ENCODE data around the gene TADA1. TPM values are rescaled to one million over a fixed set of nuclear protein-coding genes. Genes with fewer than 3 reads are reported as not detected.

The TADA1 gene
- total and polyA plus RNA-seq, 5 donors from 2014 or later = 12.7 to 21.4 (median 16.9) TPM

DNA sequence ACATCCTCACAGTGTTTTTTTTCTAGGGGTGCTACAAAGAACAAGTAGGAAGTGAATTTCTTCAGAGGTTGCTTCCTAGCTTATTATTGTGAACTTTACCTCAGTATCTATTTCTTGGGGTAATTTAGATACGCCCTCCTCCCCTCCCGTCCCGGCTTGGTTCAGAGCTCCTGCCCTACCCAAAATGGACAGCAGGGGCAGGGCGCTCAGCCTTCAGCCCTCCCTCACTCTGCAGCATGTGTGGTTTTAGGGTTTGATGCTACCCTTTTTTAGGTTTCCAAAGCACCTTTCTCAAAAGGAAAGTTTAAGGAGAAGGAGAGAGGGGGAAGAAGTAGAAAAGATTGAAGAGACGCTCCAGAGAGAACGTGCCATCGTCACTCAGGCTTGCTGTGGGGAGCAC is 53.7 kb downstream of the TADA1 start:
- Mint-ChIP-seq H3K9me3 (peaks cover 0 to 18% (median 7%) of the 10 kb centered on the region in 7 donors), H3K27me3 (peaks cover 19% of the 10 kb centered on the region), H3K4me1 (no peaks in the 10 kb centered on the region), H3K36me3 (peaks cover 3% of the 10 kb centered on the region), H3K27ac (no peak overlapping the region), H3K4me3 (no peak overlapping the region)
- no peaks in the 10 kb centered on the region for H3K4me1 ChIP-seq (ENCODE audit: control insufficient read depth, insufficient read depth, low read length, poor library complexity, severe bottlenecking)
- H3K27ac ChIP-seq (ENCODE audit: insufficient read depth, low read length, poor library complexity, severe bottlenecking) = no peak overlapping the region
- no peaks in the 10 kb centered on the region for H3K9me3 ChIP-seq (ENCODE audit: control insufficient read depth in 2 of 2, low read length in 2 of 2)
- DNase-seq (no peak), ATAC-seq (ENCODE audit: low read depth in 2 of 2) (no peak)
- H3K27me3 ChIP-seq (ENCODE audit: control insufficient read depth, insufficient read depth, low read length) = peaks cover 6% of the 10 kb centered on the region
- no peaks in the 10 kb centered on the region for H3K36me3 ChIP-seq (ENCODE audit: control insufficient read depth, insufficient read depth, low read length)
- H3K4me3 ChIP-seq (ENCODE audit: low read depth, low read length) = no peak overlapping the region

DNA sequence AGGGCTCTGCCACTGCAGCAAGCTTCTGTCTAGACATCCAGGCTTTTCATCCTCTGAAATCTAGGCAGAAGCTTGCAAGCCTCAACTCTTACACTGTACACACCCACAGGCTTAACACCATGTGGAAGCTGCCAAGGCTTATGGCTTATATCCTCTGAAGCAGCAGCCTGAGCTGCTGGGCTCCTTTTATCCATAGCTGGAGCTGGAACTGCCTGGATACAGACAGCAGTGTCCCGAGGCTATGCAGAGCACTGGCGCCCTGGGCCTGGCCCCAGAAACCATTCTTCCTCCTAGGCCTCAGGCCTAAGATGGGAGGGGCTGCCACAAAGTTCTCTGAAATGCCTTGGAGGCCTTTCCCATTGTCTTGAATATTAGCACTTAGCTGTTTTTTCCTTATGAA is 56.1 kb downstream of the TADA1 start:
- Mint-ChIP-seq H3K4me1 (peaks cover 0 to 2% (median 0%) of the 10 kb centered on the region in 4 donors), H3K36me3 (peaks cover 3% of the 10 kb centered on the region), H3K4me3 (no peak overlapping the region), H3K9me3 (peaks cover 0 to 18% (median 6%) of the 10 kb centered on the region in 7 donors), H3K27ac (no peak overlapping the region), H3K27me3 (peaks cover 14% of the 10 kb centered on the region)
- Histone ChIP-seq H3K4me1 (ENCODE audit: control insufficient read depth, insufficient read depth, low read length, poor library complexity, severe bottlenecking) (no peaks in the 10 kb centered on the region), H3K36me3 (ENCODE audit: control insufficient read depth, insufficient read depth, low read length) (no peaks in the 10 kb centered on the region), H3K4me3 (ENCODE audit: low read depth, low read length) (no peak overlapping the region), H3K27me3 (ENCODE audit: control insufficient read depth, insufficient read depth, low read length) (peaks cover 3% of the 10 kb centered on the region), H3K9me3 (ENCODE audit: control insufficient read depth in 2 of 2, low read length in 2 of 2) (no peaks in the 10 kb centered on the region), H3K27ac (ENCODE audit: insufficient read depth, low read length, poor library complexity, severe bottlenecking) (no peak overlapping the region)
- no peak for ATAC-seq (ENCODE audit: low read depth in 2 of 2)
- no peak for DNase-seq

DNA sequence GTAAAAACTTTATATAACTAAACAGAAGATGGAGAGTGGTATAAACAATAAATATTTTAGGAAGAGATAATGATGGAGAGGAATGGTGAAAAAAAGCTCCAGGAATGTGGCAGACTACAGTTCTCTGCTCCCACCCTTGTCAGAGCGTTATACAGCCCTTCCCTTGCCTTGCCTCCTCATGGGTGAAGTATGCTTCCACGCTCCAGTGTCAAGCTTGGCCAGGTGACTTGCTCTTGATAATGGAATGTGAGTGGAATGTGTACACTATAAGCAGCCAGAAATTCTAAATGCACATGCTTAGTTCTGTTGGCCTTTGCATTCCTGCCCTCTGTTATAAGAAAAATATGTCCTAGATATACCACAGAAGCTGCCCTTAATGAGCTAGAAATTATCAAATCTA is 61.5 kb downstream of the TADA1 start:
- Mint-ChIP-seq H3K9me3 (peaks cover 0 to 8% (median 4%) of the 10 kb centered on the region in 7 donors), H3K4me3 (no peak overlapping the region), H3K27me3 (peaks cover 21% of the 10 kb centered on the region), H3K36me3 (no peaks in the 10 kb centered on the region), H3K27ac (no peak overlapping the region), H3K4me1 (peaks cover 0 to 2% (median 0%) of the 10 kb centered on the region in 4 donors)
- no peak overlapping the region for H3K27ac ChIP-seq (ENCODE audit: insufficient read depth, low read length, poor library complexity, severe bottlenecking)
- ATAC-seq (ENCODE audit: low read depth in 2 of 2) = no peak
- no peaks in the 10 kb centered on the region for H3K9me3 ChIP-seq (ENCODE audit: control insufficient read depth in 2 of 2, low read length in 2 of 2)
- no peaks in the 10 kb centered on the region for H3K36me3 ChIP-seq (ENCODE audit: control insufficient read depth, insufficient read depth, low read length)
- H3K4me1 ChIP-seq (ENCODE audit: control insufficient read depth, insufficient read depth, low read length, poor library complexity, severe bottlenecking) = no peaks in the 10 kb centered on the region
- peaks cover 3% of the 10 kb centered on the region for H3K27me3 ChIP-seq (ENCODE audit: control insufficient read depth, insufficient read depth, low read length)
- no peak overlapping the region for H3K4me3 ChIP-seq (ENCODE audit: low read depth, low read length)
- DNase-seq = no peak

- Mint-ChIP-seq H3K9me3 (peaks cover 0 to 4% (median 0%) of the 10 kb centered on the region in 7 donors), H3K27me3 (peaks cover 22% of the 10 kb centered on the region), H3K36me3 (no peaks in the 10 kb centered on the region), H3K27ac (no peak overlapping the region), H3K4me1 (peaks cover 0 to 2% (median 0%) of the 10 kb centered on the region in 4 donors), H3K4me3 (no peak overlapping the region)
- Histone ChIP-seq H3K27ac (ENCODE audit: insufficient read depth, low read length, poor library complexity, severe bottlenecking) (no peak overlapping the region), H3K27me3 (ENCODE audit: control insufficient read depth, insufficient read depth, low read length) (peaks cover 3% of the 10 kb centered on the region), H3K9me3 (ENCODE audit: control insufficient read depth in 2 of 2, low read length in 2 of 2) (no peaks in the 10 kb centered on the region), H3K4me3 (ENCODE audit: low read depth, low read length) (no peak overlapping the region), H3K36me3 (ENCODE audit: control insufficient read depth, insufficient read depth, low read length) (no peaks in the 10 kb centered on the region), H3K4me1 (ENCODE audit: control insufficient read depth, insufficient read depth, low read length, poor library complexity, severe bottlenecking) (no peaks in the 10 kb centered on the region)
- DNase-seq (no peak), ATAC-seq (ENCODE audit: low read depth in 2 of 2) (no peak)
Measured at GRCh38 chr1:166813508-166814223, 62.4 kb downstream of the TADA1 start.

DNA sequence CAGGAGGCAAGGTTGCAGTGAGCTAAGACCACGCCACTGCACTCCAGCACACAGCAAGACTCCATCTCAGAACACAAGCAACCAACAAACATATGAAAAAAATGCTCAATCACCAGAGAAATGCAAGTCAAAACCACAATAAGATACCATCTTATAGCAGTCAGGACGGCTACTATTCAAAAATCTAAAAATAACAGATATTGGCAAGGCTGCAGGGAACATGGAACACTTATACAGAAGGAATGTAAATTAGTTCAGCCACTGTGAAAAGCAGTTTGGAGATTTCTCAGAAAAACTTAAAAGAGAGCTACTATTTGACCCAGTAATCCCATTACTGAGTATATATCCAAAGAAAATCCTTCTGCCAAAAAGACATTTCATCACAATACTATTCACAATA is 64.4 kb downstream of the TADA1 start:
- Mint-ChIP-seq H3K4me1 (peaks cover 0 to 2% (median 0%) of the 10 kb centered on the region in 4 donors), H3K27ac (no peak overlapping the region)

DNA sequence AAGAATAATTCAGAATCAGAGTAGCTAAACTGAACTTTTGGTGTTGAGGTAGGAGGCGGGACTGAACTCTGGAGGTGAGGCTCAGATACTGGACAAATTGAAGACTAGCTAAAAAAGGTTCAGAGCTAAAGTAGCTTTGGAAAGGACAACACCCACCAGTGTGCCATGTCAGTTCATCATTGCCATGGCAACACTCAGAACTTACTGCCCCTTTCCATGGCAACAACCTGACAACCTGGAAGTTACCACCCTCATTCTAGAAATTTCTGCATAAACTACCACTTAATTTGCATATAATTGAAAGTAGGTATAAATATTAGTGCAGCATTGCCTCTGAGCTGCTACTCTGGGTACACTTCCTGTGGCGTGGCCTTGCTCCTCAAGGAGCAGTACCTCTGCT is 67.1 kb downstream of the TADA1 start:
- Histone ChIP-seq H3K27me3 (ENCODE audit: control insufficient read depth, insufficient read depth, low read length) (peaks cover 3% of the 10 kb centered on the region), H3K4me3 (ENCODE audit: low read depth, low read length) (no peak overlapping the region), H3K27ac (ENCODE audit: insufficient read depth, low read length, poor library complexity, severe bottlenecking) (no peak overlapping the region), H3K4me1 (ENCODE audit: control insufficient read depth, insufficient read depth, low read length, poor library complexity, severe bottlenecking) (no peaks in the 10 kb centered on the region), H3K9me3 (ENCODE audit: control insufficient read depth in 2 of 2, low read length in 2 of 2) (no peaks in the 10 kb centered on the region), H3K36me3 (ENCODE audit: control insufficient read depth, insufficient read depth, low read length) (no peaks in the 10 kb centered on the region)
- ATAC-seq (ENCODE audit: low read depth in 2 of 2) (no peak), DNase-seq (peak in 1 of 3 donors; percentile 15)
- Mint-ChIP-seq H3K36me3 (no peaks in the 10 kb centered on the region), H3K4me3 (no peak overlapping the region), H3K4me1 (peaks cover 0 to 2% (median 0%) of the 10 kb centered on the region in 4 donors), H3K27ac (no peak overlapping the region), H3K27me3 (peaks cover 29% of the 10 kb centered on the region), H3K9me3 (peaks cover 0 to 2% (median 0%) of the 10 kb centered on the region in 7 donors)

More for the DNA sequence above, 64.4 kb downstream of the TADA1 start:
- no peak for ATAC-seq (ENCODE audit: low read depth in 2 of 2)
- Histone ChIP-seq H3K4me3 (ENCODE audit: low read depth, low read length) (no peak overlapping the region), H3K9me3 (ENCODE audit: control insufficient read depth in 2 of 2, low read length in 2 of 2) (no peaks in the 10 kb centered on the region), H3K27ac (ENCODE audit: insufficient read depth, low read length, poor library complexity, severe bottlenecking) (no peak overlapping the region), H3K4me1 (ENCODE audit: control insufficient read depth, insufficient read depth, low read length, poor library complexity, severe bottlenecking) (no peaks in the 10 kb centered on the region), H3K36me3 (ENCODE audit: control insufficient read depth, insufficient read depth, low read length) (no peaks in the 10 kb centered on the region), H3K27me3 (ENCODE audit: control insufficient read depth, insufficient read depth, low read length) (peaks cover 3% of the 10 kb centered on the region)
- Mint-ChIP-seq H3K4me3 (no peak overlapping the region), H3K36me3 (no peaks in the 10 kb centered on the region), H3K27me3 (peaks cover 29% of the 10 kb centered on the region), H3K9me3 (peaks cover 0 to 2% (median 0%) of the 10 kb centered on the region in 7 donors)
- DNase-seq = no peak

Other genes starting within 250 kb of the TADA1 start
- 19.1 TPM for gene POGK, start 36.8 kb downstream of the TADA1 start, total RNA-seq
- 10 to 100 TPM; 11.9 to 18.4 (median 13.2) TPM for gene POGK, start 36.8 kb downstream of the TADA1 start, polyA plus RNA-seq
- 0.67 TPM for gene ILDR2, start 99.3 kb upstream of the TADA1 start, total RNA-seq
- under 1 TPM in 1 of 4 donors, not detected in 3; 0.29 TPM for gene ILDR2, start 99.3 kb upstream of the TADA1 start, polyA plus RNA-seq
- gene MAEL, start 113.0 kb upstream of the TADA1 start, total RNA-seq = not detected
- gene MAEL, start 113.0 kb upstream of the TADA1 start, polyA plus RNA-seq = under 1 TPM in 1 of 4 donors, not detected in 3; 0.25 TPM
- 21.0 TPM for gene GPA33, start 214.1 kb upstream of the TADA1 start, total RNA-seq
- 100 to 1,000 TPM in 2 of 4 donors, 10 to 100 TPM in 2; 56.0 to 121 (median 85.6) TPM for gene GPA33, start 214.1 kb upstream of the TADA1 start, polyA plus RNA-seq
- not detected for gene STYXL2, start 217.8 kb upstream of the TADA1 start, total RNA-seq
- gene STYXL2, start 217.8 kb upstream of the TADA1 start, polyA plus RNA-seq = not detected